GM12801 (cell line): ENCODE results near the gene LZTFL1.

Experiments used
- CTCF ChIP-seq: IDR thresholded peaks from one replicate; pipeline ENCODE4 v1.5.1; 2011; ENCODE audit warnings: control low read depth; ENCODE audit not compliant: insufficient read length; ENCODE audit errors: extremely low read depth

The LZTFL1 gene

GRCh38 chr3:45841420-45841756, 531 bp downstream of the LZTFL1 start:
- no peak for TF ChIP-seq CTCF

- TF ChIP-seq CTCF: no peak
Observed at GRCh38 chr3:45838466-45838865, 3.5 kb downstream of the LZTFL1 start.

- TF ChIP-seq CTCF: no peak
Observed at GRCh38 chr3:45832699-45833098, 9.2 kb downstream of the LZTFL1 start.

- TF ChIP-seq CTCF: no peak
Observed at GRCh38 chr3:45830121-45830520, 11.8 kb downstream of the LZTFL1 start.

GRCh38 chr3:45826908-45827307, 15.0 kb downstream of the LZTFL1 start:
- no peak for TF ChIP-seq CTCF

- no peak for TF ChIP-seq CTCF
Observed at GRCh38 chr3:45826321-45826720, 15.6 kb downstream of the LZTFL1 start.

- TF ChIP-seq CTCF: no peak
Observed at GRCh38 chr3:45821127-45821526, 20.8 kb downstream of the LZTFL1 start.

GRCh38 chr3:45819543-45819942, 22.4 kb downstream of the LZTFL1 start:
- no peak for TF ChIP-seq CTCF
